ENCODE measurements around the gene GJB1. TPM values are rescaled to one million over a fixed set of nuclear protein-coding genes. Genes with fewer than 3 reads are reported as not detected.
"Not testable (repeated sequence)": the region's sequence is repeated elsewhere in the genome, so short reads cannot be mapped to it uniquely, and the experiment has no call there.

The GJB1 gene
- total and polyA plus RNA-seq, 2 donors (not counting 1 experiment from before 2014, with no cell fraction given): not detected

- Histone ChIP-seq H3K4me1 (ENCODE audit: control insufficient read depth in 2 of 2, insufficient read depth in 2 of 2, low read length in 2 of 2) (peaks cover 0 to 8% of the 10 kb centered on the region in 2 donors), H3K36me3 (replicated peaks in 1 of 2; ENCODE audit: control extremely low read depth in 1 of 2, control insufficient read depth in 1 of 2, extremely low read depth in 1 of 2, insufficient read depth in 2 of 2, low read length in 1 of 2) (peaks cover 1 to 17% of the 10 kb centered on the region in 2 experiments), H4K20me1 (ENCODE audit: control insufficient read depth, insufficient read depth, low read length, poor library complexity, severe bottlenecking) (no peaks in the 10 kb centered on the region), H2AFZ (ENCODE audit: insufficient read depth, low read depth, low read length, poor library complexity, severe bottlenecking) (no peak overlapping the region), H3K9ac (ENCODE audit: low read length) (no peak overlapping the region), H3K79me2 (ENCODE audit: control insufficient read depth, insufficient read depth, low read length) (no peaks in the 10 kb centered on the region), H3K9me3 (ENCODE audit: control extremely low read depth in 1 of 3, control insufficient read depth in 2 of 3, insufficient read depth in 1 of 3, low read length in 2 of 3) (no peaks in the 10 kb centered on the region), H3K4me2 (replicated peaks; ENCODE audit: low read depth, low read length, poor library complexity, severe bottlenecking) (no peak overlapping the region), H3K27me3 (replicated peaks in 1 of 4; ENCODE audit: control extremely low read depth in 1 of 4, control insufficient read depth in 3 of 4, insufficient read depth in 4 of 4, low read length in 3 of 4) (no peaks in the 10 kb centered on the region), H3K4me3 (ENCODE audit: control extremely low read depth in 1 of 5, extremely low read depth in 1 of 5, insufficient read depth in 1 of 5, low read depth in 2 of 5, low read length in 4 of 5) (no peak overlapping the region), H3K27ac (ENCODE audit: low read length in 2 of 2) (no peak overlapping the region)
- ChIA-PET CTCF (interaction anchor here (0.7 to 2.0 kb wide), 5 partner anchors 49 to 207 kb away, joined by 3 to 4 read pairs (median 3); no protein-coding TSS in a partner anchor), POLR2A (no interaction called here)
- Mint-ChIP-seq H3K4me3 (no peak overlapping the region), H3K27ac (no peak overlapping the region), H3K27me3 (no peaks in the 10 kb centered on the region), H3K4me1 (peaks cover 10% of the 10 kb centered on the region), H3K9me3 (ENCODE audit: insufficient read depth) (no peaks in the 10 kb centered on the region)
- 100% methylated on average over 1 of the region's 3 CpGs for WGBS (ENCODE audit: insufficient coverage)
- DNase-seq: no peak
- intact Hi-C loops (cut with micrococcal nuclease): no loop called here
- TF ChIP-seq EZH2 (IDR thresholded peaks at IDR 0.05; ENCODE audit: borderline replicate concordance, insufficient read depth, low read depth, low read length, poor library complexity, severe bottlenecking): no peak
- no peak for TF ChIP-seq CTCF (IDR thresholded peaks at IDR 0.05)
- ATAC-seq (ENCODE audit: low read depth): no peak
Observed at GRCh38 chrX:71177327-71177726, 45.7 kb upstream of the GJB1 start.

DNA sequence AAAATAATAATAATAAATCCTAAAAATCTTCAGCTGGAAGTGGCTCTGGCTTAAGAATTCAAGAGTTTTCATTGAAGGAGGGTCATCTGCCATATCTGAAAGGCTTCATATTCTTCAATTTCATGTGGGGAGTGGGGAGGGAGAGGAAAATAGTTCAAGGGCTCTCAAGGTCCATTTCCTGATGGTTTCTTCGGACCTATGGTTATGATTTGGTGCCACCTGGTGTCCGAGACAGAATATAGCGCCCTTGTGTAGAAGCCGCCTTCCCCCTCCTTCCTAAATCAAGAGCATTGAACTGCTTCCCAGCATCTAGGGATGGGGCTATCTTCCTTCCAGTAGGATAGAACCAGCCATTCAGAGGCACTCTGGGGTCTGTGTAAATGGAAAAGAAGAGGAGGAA lies 44.1 kb upstream of the GJB1 start:
- DNase-seq (peak; percentile 70), ATAC-seq (ENCODE audit: low read depth) (peak; percentile 19)
- H3K79me2 ChIP-seq (ENCODE audit: control insufficient read depth, insufficient read depth, low read length): no peaks in the 10 kb centered on the region
- no peak overlapping the region for H3K9ac ChIP-seq (ENCODE audit: low read length)
- H3K27me3 ChIP-seq (replicated peaks in 1 of 4; ENCODE audit: control extremely low read depth in 1 of 4, control insufficient read depth in 3 of 4, insufficient read depth in 4 of 4, low read length in 3 of 4): no peaks in the 10 kb centered on the region
- H2AFZ ChIP-seq (ENCODE audit: insufficient read depth, low read depth, low read length, poor library complexity, severe bottlenecking): no peak overlapping the region
- no peak overlapping the region for H3K4me3 ChIP-seq (ENCODE audit: control extremely low read depth in 1 of 5, extremely low read depth in 1 of 5, insufficient read depth in 1 of 5, low read depth in 2 of 5, low read length in 4 of 5)
- H3K4me1 ChIP-seq (ENCODE audit: control insufficient read depth in 2 of 2, insufficient read depth in 2 of 2, low read length in 2 of 2): peaks cover 5 to 15% of the 10 kb centered on the region in 2 donors
- H3K27ac Mint-ChIP-seq: peak overlapping the region; percentile 59
- intact Hi-C loops (cut with micrococcal nuclease): loop anchor here (1.0 kb wide), 2 partner anchors 81 to 209 kb away; no protein-coding TSS in a partner anchor
- H4K20me1 ChIP-seq (ENCODE audit: control insufficient read depth, insufficient read depth, low read length, poor library complexity, severe bottlenecking): no peaks in the 10 kb centered on the region
- ChIA-PET POLR2A (no interaction called here), CTCF (interaction anchor here (0.8 to 5.1 kb wide), 12 partner anchors 18 to 889 kb away, joined by 3 to 39 read pairs (median 4); partner anchors contain the start of genes KIF4A, NONO, PDZD11 and TAF1)
- no CpG with 5 or more reads among the region's 4 CpGs for WGBS (ENCODE audit: insufficient coverage)
- no peak overlapping the region for H3K4me2 ChIP-seq (replicated peaks; ENCODE audit: low read depth, low read length, poor library complexity, severe bottlenecking)
- TF ChIP-seq EZH2 (IDR thresholded peaks at IDR 0.05; ENCODE audit: borderline replicate concordance, insufficient read depth, low read depth, low read length, poor library complexity, severe bottlenecking) (no peak), CTCF (IDR thresholded peaks at IDR 0.05) (peak; percentile 71)
- H3K9me3 Mint-ChIP-seq (ENCODE audit: insufficient read depth): no peaks in the 10 kb centered on the region
- H3K27me3 Mint-ChIP-seq: no peaks in the 10 kb centered on the region
- H3K9me3 ChIP-seq (ENCODE audit: control extremely low read depth in 1 of 3, control insufficient read depth in 2 of 3, insufficient read depth in 1 of 3, low read length in 2 of 3): no peaks in the 10 kb centered on the region
- H3K4me1 Mint-ChIP-seq: peaks cover 13% of the 10 kb centered on the region
- no peak overlapping the region for H3K4me3 Mint-ChIP-seq
- H3K36me3 ChIP-seq (replicated peaks in 1 of 2; ENCODE audit: control extremely low read depth in 1 of 2, control insufficient read depth in 1 of 2, extremely low read depth in 1 of 2, insufficient read depth in 2 of 2, low read length in 1 of 2): peaks cover under 1 to 17% of the 10 kb centered on the region in 2 experiments
- H3K27ac ChIP-seq (ENCODE audit: low read length in 2 of 2): no peak overlapping the region

DNA sequence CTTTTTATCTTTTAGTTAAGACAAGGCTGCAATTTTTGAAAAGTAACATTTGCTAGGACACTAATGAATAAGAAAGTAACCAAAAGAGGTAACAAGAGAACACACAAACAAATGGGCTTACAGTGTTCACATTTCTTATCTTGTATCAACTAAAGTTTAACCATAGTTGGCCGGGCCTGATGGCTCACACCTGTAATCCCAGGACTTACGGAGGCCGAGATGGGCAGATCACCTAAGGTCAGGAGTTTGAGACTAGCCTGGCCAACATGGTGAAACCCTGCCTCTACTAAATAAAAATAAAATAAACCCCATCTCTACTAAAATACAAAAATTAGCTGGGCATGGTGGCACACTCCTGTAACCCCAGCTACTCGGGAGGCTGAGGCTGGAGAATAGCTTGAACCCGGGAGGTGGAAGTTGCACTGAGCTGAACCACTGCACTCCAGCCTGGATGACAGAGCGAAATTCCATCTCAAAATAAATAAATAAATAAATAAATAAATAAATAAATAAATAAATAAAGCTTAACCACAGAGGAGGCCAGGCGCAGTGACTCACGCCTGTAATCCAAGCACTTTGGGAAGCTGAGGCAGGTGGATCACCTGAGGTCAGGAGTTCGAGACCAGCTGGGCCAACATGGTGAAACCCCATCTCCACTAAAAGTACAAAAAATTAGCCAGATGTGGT lies 42.3 kb upstream of the GJB1 start:
- DNase-seq; H3K9me3 Mint-ChIP-seq (ENCODE audit: insufficient read depth); H3K4me2 ChIP-seq (replicated peaks; ENCODE audit: low read depth, low read length, poor library complexity, severe bottlenecking); H3K4me3 ChIP-seq (ENCODE audit: control extremely low read depth in 1 of 5, extremely low read depth in 1 of 5, insufficient read depth in 1 of 5, low read depth in 2 of 5, low read length in 4 of 5); H3K27me3 Mint-ChIP-seq; H2AFZ ChIP-seq (ENCODE audit: insufficient read depth, low read depth, low read length, poor library complexity, severe bottlenecking); H4K20me1 ChIP-seq (ENCODE audit: control insufficient read depth, insufficient read depth, low read length, poor library complexity, severe bottlenecking); H3K36me3 ChIP-seq (replicated peaks in 1 of 2; ENCODE audit: control extremely low read depth in 1 of 2, control insufficient read depth in 1 of 2, extremely low read depth in 1 of 2, insufficient read depth in 2 of 2, low read length in 1 of 2); H3K27me3 ChIP-seq (replicated peaks in 1 of 4; ENCODE audit: control extremely low read depth in 1 of 4, control insufficient read depth in 3 of 4, insufficient read depth in 4 of 4, low read length in 3 of 4); ATAC-seq (ENCODE audit: low read depth); H3K9me3 ChIP-seq (ENCODE audit: control extremely low read depth in 1 of 3, control insufficient read depth in 2 of 3, insufficient read depth in 1 of 3, low read length in 2 of 3); H3K79me2 ChIP-seq (ENCODE audit: control insufficient read depth, insufficient read depth, low read length); H3K9ac ChIP-seq (ENCODE audit: low read length): not testable (repeated sequence)
- H3K27ac Mint-ChIP-seq: peak overlapping the region; percentile 59
- intact Hi-C loops (cut with micrococcal nuclease): loop anchor here (5.0 kb wide), 1 partner anchor 68 kb away; the partner anchor contains the start of gene IL2RG
- H3K4me1 ChIP-seq (ENCODE audit: control insufficient read depth in 2 of 2, insufficient read depth in 2 of 2, low read length in 2 of 2): peaks cover 5 to 15% of the 10 kb centered on the region in 2 donors
- no CpG with 5 or more reads among the region's 9 CpGs for WGBS (ENCODE audit: insufficient coverage)
- peak overlapping the region in 1 of 2 donors; percentile 87 for H3K27ac ChIP-seq (ENCODE audit: low read length in 2 of 2)
- peaks cover 13% of the 10 kb centered on the region for H3K4me1 Mint-ChIP-seq
- ChIA-PET POLR2A (interaction anchor here (0.7 to 2.3 kb wide), 5 partner anchors 16 to 103 kb away, joined by 3 to 23 read pairs (median 4); partner anchors contain the start of genes MED12, NONO and ZMYM3), CTCF (interaction anchor here (0.7 to 5.1 kb wide), 10 partner anchors 16 to 983 kb away, joined by 3 to 39 read pairs (median 4); partner anchors contain the start of gene SNX12)
- peak overlapping the region; percentile 44 for H3K4me3 Mint-ChIP-seq
